ENCODE results near the gene B9D2. TPM values are rescaled to one million over a fixed set of nuclear protein-coding genes. Genes with fewer than 3 reads are reported as not detected.

The B9D2 gene
- total and polyA plus RNA-seq, 2 donors (not counting 1 experiment from before 2014, with no cell fraction given) = 2.3 to 5.3 TPM

DNA sequence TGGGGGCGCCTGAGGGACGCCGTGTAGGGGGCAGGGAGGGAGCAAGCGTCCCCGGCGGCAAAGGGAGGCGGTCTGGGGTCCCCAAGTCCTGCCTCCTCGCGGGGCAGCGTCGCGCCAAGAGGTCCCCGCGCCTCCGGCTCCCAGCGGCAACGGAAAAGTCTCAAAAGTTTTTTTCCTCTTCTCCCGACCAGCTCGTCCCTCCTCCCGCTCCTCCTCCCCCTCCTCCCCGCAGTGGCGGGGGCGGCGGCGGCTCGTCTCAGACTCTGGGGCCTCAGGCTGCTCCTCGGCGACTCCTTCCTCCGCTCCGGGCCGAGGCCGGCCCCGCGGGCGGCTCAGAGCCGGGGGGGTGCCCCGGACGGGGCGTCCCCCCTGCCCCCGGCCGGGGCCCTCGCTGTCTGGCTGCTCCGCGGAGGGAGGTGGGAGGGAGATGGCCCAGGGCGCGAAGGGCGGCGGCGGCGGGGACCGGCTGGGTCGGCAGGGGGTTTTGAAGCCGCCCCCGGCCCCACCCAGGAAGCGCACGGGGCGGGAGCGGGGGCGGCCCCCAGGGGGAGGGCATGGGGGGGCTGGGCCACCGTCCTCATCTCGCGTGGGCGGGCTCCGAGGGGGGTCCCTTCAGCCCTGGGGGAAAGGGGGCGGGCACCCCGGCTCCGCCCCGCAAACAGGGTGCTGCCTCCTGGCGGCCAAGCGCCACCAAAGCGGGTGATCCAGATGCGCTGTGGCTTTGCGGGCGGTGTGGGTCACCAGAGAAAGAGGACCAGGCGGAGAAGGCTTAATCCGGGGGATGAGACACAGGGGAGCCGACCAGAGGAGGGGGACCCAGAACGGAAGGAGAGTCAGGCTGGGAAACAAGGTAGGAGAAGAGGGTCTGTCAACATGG, 10.2 kb downstream of the B9D2 start, which contains the start of gene TGFB1:
TSS of gene TGFB1 (minus strand) at position 457 of the 877 bp plus-strand sequence. CDS start 878 bp downstream, outside the sequence.
- Histone ChIP-seq H3K36me3 (ENCODE audit: control insufficient read depth, insufficient read depth, low read length) (no peaks in the 10 kb centered on the region), H3K4me1 (ENCODE audit: control insufficient read depth, extremely low read depth, insufficient read depth, low read length) (peaks cover 5% of the 10 kb centered on the region), H2AFZ (ENCODE audit: low read length) (no peak within 1 kb of the TSS), H3K9ac (ENCODE audit: insufficient read depth, low read length) (peak within 1 kb of the TSS; percentile 69), H4K20me1 (ENCODE audit: control insufficient read depth, extremely low read depth, insufficient read depth, low read length) (peaks cover 1% of the 10 kb centered on the region), H3K79me2 (ENCODE audit: control insufficient read depth, insufficient read depth, low read length) (peaks cover 28% of the 10 kb centered on the region), H3K27me3 (ENCODE audit: control insufficient read depth, insufficient read depth, low read length) (no peaks in the 10 kb centered on the region), H3K4me3 (replicated peaks in 1 of 4; ENCODE audit: control extremely low read depth in 1 of 4, insufficient read depth in 1 of 4, low read depth in 3 of 4, low read length in 4 of 4) (peak within 1 kb of the TSS; percentile 80 to 92 (median 87)), H3K4me2 (ENCODE audit: extremely low read depth, insufficient read depth, low read length) (peak within 1 kb of the TSS; percentile 98), H3K9me3 (ENCODE audit: control insufficient read depth, insufficient read depth, low read depth, low read length) (no peaks in the 10 kb centered on the region), H3K27ac (ENCODE audit: insufficient read depth, low read length) (peak within 1 kb of the TSS; percentile 67)
- peak; percentile 85 to 86 for DNase-seq (ENCODE audit: low read depth in 2 of 2)
- TF ChIP-seq, protein P1, sequence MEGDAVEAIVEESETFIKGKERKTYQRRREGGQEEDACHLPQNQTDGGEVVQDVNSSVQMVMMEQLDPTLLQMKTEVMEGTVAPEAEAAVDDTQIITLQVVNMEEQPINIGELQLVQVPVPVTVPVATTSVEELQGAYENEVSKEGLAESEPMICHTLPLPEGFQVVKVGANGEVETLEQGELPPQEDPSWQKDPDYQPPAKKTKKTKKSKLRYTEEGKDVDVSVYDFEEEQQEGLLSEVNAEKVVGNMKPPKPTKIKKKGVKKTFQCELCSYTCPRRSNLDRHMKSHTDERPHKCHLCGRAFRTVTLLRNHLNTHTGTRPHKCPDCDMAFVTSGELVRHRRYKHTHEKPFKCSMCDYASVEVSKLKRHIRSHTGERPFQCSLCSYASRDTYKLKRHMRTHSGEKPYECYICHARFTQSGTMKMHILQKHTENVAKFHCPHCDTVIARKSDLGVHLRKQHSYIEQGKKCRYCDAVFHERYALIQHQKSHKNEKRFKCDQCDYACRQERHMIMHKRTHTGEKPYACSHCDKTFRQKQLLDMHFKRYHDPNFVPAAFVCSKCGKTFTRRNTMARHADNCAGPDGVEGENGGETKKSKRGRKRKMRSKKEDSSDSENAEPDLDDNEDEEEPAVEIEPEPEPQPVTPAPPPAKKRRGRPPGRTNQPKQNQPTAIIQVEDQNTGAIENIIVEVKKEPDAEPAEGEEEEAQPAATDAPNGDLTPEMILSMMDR (conservative IDR thresholded peaks at IDR 0.05 in 1 of 2, IDR thresholded peaks at IDR 0.05 in 1 of 2; ENCODE audit: low read depth in 1 of 2, low read length in 2 of 2) = peak; percentile 80 to 83
- no peak for TF ChIP-seq EZH2 (IDR thresholded peaks at IDR 0.05; ENCODE audit: low read length, missing control alignments)

DNA sequence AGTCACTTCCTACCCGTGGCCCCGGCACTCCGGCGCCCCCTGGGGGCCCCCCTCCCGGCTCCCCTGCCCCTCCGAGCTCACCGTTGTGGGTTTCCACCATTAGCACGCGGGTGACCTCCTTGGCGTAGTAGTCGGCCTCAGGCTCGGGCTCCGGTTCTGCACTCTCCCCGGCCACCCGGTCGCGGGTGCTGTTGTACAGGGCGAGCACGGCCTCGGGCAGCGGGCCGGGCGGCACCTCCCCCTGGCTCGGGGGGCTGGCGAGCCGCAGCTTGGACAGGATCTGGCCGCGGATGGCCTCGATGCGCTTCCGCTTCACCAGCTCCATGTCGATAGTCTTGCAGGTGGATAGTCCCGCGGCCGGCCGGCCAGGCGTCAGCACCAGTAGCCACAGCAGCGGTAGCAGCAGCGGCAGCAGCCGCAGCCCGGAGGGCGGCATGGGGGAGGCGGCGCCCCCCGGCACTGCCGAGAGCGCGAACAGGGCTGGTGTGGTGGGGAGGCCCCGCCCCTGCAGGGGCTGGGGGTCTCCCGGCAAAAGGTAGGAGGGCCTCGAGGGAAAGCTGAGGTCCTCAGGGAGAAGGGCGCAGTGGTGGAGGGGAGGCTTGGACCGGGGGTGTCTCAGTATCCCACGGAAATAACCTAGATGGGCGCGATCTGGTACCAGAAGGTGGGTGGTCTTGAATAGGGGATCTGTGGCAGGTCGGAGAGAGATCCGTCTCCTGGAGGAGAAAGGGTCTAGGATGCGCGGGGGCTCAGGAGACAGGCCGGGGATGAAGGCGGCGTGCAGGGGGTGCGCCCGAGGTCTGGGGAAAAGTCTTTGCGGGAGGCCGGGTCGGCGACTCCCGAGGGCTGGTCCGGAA, 11.1 kb downstream of the B9D2 start:
- peaks cover 28% of the 10 kb centered on the region for H3K79me2 ChIP-seq (ENCODE audit: control insufficient read depth, insufficient read depth, low read length)
- H3K27me3 ChIP-seq (ENCODE audit: control insufficient read depth, insufficient read depth, low read length) = no peaks in the 10 kb centered on the region
- peaks cover 1% of the 10 kb centered on the region for H4K20me1 ChIP-seq (ENCODE audit: control insufficient read depth, extremely low read depth, insufficient read depth, low read length)
- H3K9me3 ChIP-seq (ENCODE audit: control insufficient read depth, insufficient read depth, low read depth, low read length) = no peaks in the 10 kb centered on the region
- peak overlapping the region; percentile 80 to 92 (median 87) for H3K4me3 ChIP-seq (replicated peaks in 1 of 4; ENCODE audit: control extremely low read depth in 1 of 4, insufficient read depth in 1 of 4, low read depth in 3 of 4, low read length in 4 of 4)
- H3K27ac ChIP-seq (ENCODE audit: insufficient read depth, low read length) = peak overlapping the region; percentile 67
- H3K4me2 ChIP-seq (ENCODE audit: extremely low read depth, insufficient read depth, low read length) = peak overlapping the region; percentile 98
- peak overlapping the region; percentile 69 for H3K9ac ChIP-seq (ENCODE audit: insufficient read depth, low read length)
- H3K4me1 ChIP-seq (ENCODE audit: control insufficient read depth, extremely low read depth, insufficient read depth, low read length) = peaks cover 5% of the 10 kb centered on the region
- peak; percentile 44 to 48 for DNase-seq (ENCODE audit: low read depth in 2 of 2)
- peaks cover 2% of the 10 kb centered on the region for H3K36me3 ChIP-seq (ENCODE audit: control insufficient read depth, insufficient read depth, low read length)
- no peak overlapping the region for H2AFZ ChIP-seq (ENCODE audit: low read length)
- no peak for TF ChIP-seq EZH2 (IDR thresholded peaks at IDR 0.05; ENCODE audit: low read length, missing control alignments)
- TF ChIP-seq, protein P1 (conservative IDR thresholded peaks at IDR 0.05 in 1 of 2, IDR thresholded peaks at IDR 0.05 in 1 of 2; ENCODE audit: low read depth in 1 of 2, low read length in 2 of 2) = peak; percentile 40 to 41

DNA sequence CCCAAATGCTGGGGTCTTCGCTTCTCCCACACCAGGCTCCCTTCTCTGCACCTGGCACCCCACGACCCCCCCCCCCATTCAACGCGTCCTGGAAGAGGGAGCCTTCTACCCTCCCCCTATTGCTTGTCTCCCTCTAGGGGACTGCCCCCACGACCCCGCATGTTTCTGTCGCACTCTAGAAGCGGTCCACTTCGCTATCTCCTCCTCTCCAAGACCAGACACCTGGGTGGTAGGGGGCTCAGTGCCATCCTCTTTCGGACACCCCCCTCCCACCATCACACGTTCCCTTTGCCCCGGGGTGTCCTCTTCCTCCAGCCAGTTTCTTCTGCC, 11.7 kb downstream of the B9D2 start:
- Histone ChIP-seq H4K20me1 (ENCODE audit: control insufficient read depth, extremely low read depth, insufficient read depth, low read length) (peaks cover 1% of the 10 kb centered on the region), H3K27ac (ENCODE audit: insufficient read depth, low read length) (peak overlapping the region; percentile 67)

More for the DNA sequence above, 11.7 kb downstream of the B9D2 start:
- Histone ChIP-seq H3K36me3 (ENCODE audit: control insufficient read depth, insufficient read depth, low read length) (peaks cover 2% of the 10 kb centered on the region), H3K27me3 (ENCODE audit: control insufficient read depth, insufficient read depth, low read length) (no peaks in the 10 kb centered on the region), H3K79me2 (ENCODE audit: control insufficient read depth, insufficient read depth, low read length) (peaks cover 28% of the 10 kb centered on the region), H3K4me3 (replicated peaks in 1 of 4; ENCODE audit: control extremely low read depth in 1 of 4, insufficient read depth in 1 of 4, low read depth in 3 of 4, low read length in 4 of 4) (peak overlapping the region; percentile 80 to 92 (median 87)), H3K9ac (ENCODE audit: insufficient read depth, low read length) (peak overlapping the region; percentile 69), H3K9me3 (ENCODE audit: control insufficient read depth, insufficient read depth, low read depth, low read length) (no peaks in the 10 kb centered on the region), H3K4me2 (ENCODE audit: extremely low read depth, insufficient read depth, low read length) (peak overlapping the region; percentile 98), H2AFZ (ENCODE audit: low read length) (no peak overlapping the region), H3K4me1 (ENCODE audit: control insufficient read depth, extremely low read depth, insufficient read depth, low read length) (peaks cover 5% of the 10 kb centered on the region)
- TF ChIP-seq EZH2 (IDR thresholded peaks at IDR 0.05; ENCODE audit: low read length, missing control alignments) = no peak
- TF ChIP-seq, protein P1 (conservative IDR thresholded peaks at IDR 0.05 in 1 of 2, IDR thresholded peaks at IDR 0.05 in 1 of 2; ENCODE audit: low read depth in 1 of 2, low read length in 2 of 2) = no peak
- DNase-seq (ENCODE audit: low read depth in 2 of 2) = no peak
